OCI-LY1 (cell line): ENCODE data around the gene CHRM2.

ENCODE experiments used
- H2AFZ ChIP-seq: fragments of 200-600 bp; sonication (generic), shearing (Covaris generic); 2 replicates; pipeline ENCODE4 v1.6.0; 2014; ENCODE audit warnings: antibody characterized with exemption, mild to moderate bottlenecking, low read length
- H3F3A ChIP-seq: fragments of 200-600 bp; sonication (generic), shearing (Covaris generic); 2 replicates; pipeline ENCODE4 v1.6.0; 2014; ENCODE audit warnings: mild to moderate bottlenecking, antibody characterized with exemption, low read length, moderate library complexity; ENCODE audit not compliant: insufficient read depth
- H3K27ac ChIP-seq: fragments of 200-600 bp; sonication (generic); 2 replicates; pipeline ENCODE4 v1.5.1; 2014; ENCODE audit warnings: low read length, mixed run types, mild to moderate bottlenecking, low read depth; ENCODE audit not compliant: poor library complexity, severe bottlenecking
- H3K27me3 ChIP-seq: fragments of 200-600 bp; sonication (generic); 2 replicates; pipeline ENCODE4 v1.6.0; 2014; ENCODE audit warnings: antibody characterized with exemption, mild to moderate bottlenecking, low read length, moderate library complexity; ENCODE audit not compliant: insufficient read depth
- H3K36me3 ChIP-seq: fragments of 200-600 bp; sonication (generic); 2 replicates; pipeline ENCODE4 v1.6.1; 2014; ENCODE audit warnings: mild to moderate bottlenecking, antibody characterized with exemption, low read length, moderate library complexity, mixed read lengths; ENCODE audit not compliant: insufficient read depth
- H3K4me1 ChIP-seq: fragments of 200-600 bp; sonication (generic); 2 replicates; pipeline ENCODE4 v1.5.1; 2014; ENCODE audit warnings: mild to moderate bottlenecking, low read length, moderate library complexity; ENCODE audit not compliant: insufficient read depth, severe bottlenecking
- H3K4me2 ChIP-seq: fragments of 200-600 bp; sonication (generic), shearing (Covaris generic); 2 replicates; pipeline ENCODE4 v1.6.1; 2014; ENCODE audit warnings: low read length
- H3K4me3 ChIP-seq: fragments of 200-600 bp; sonication (generic); 2 replicates; pipeline ENCODE4 v1.5.1; 2014; ENCODE audit warnings: low read length, low read depth, mild to moderate bottlenecking, mixed read lengths; ENCODE audit not compliant: poor library complexity, severe bottlenecking
- H3K79me2 ChIP-seq: fragments of 200-600 bp; shearing (Covaris generic); 2 replicates; pipeline ENCODE4 v1.6.1; 2016; ENCODE audit warnings: mixed run types, low read length, mixed read lengths; ENCODE audit not compliant: insufficient read depth
- H3K9ac ChIP-seq: fragments of 200-600 bp; sonication (generic), shearing (Covaris generic); 2 replicates; pipeline ENCODE4 v1.6.1; 2014; ENCODE audit warnings: mild to moderate bottlenecking, low read length, mixed read lengths
- H3K9me2 ChIP-seq: fragments of 200-600 bp; sonication (generic), shearing (Covaris generic); 2 replicates; pipeline ENCODE4 v1.6.1; 2014; ENCODE audit warnings: low read depth, mild to moderate bottlenecking, low read length, mixed read lengths
- H3K9me3 ChIP-seq: fragments of 200-600 bp; shearing (Covaris generic); 2 replicates; pipeline ENCODE4 v1.6.1; 2014; ENCODE audit warnings: low read length, mixed read lengths
- H4K20me1 ChIP-seq: fragments of 200-600 bp; sonication (generic), shearing (Covaris generic); 2 replicates; pipeline ENCODE4 v1.6.0; 2016; ENCODE audit warnings: mild to moderate bottlenecking, low read length; ENCODE audit not compliant: insufficient read depth
- CTCF ChIP-seq: fragments of 200-600 bp; sonication (generic), shearing (Covaris generic); IDR thresholded peaks from 2 replicates; pipeline ENCODE4 v1.5.1; 2017; ENCODE audit warnings: mild to moderate bottlenecking, antibody characterized with exemption, low read length, moderate library complexity, mixed read lengths
- EZH2 ChIP-seq: fragments of 200-600 bp; sonication (generic), shearing (Covaris generic); IDR thresholded peaks from 2 replicates; pipeline ENCODE4 v1.8.0; 2017; ENCODE audit warnings: borderline replicate concordance, mixed run types, mild to moderate bottlenecking, antibody characterized with exemption, low read length, moderate library complexity, mixed read lengths

The CHRM2 gene

GRCh38 chr7:136938476-136938875 lies 70.0 kb downstream of the CHRM2 start:
- Histone ChIP-seq H3F3A (no peaks in the 10 kb centered on the region), H3K36me3 (no peaks in the 10 kb centered on the region), H3K9me2 (no peaks in the 10 kb centered on the region), H3K27ac (no peak overlapping the region), H3K9me3 (no peaks in the 10 kb centered on the region), H4K20me1 (no peaks in the 10 kb centered on the region), H3K4me3 (no peak overlapping the region), H3K4me1 (no peaks in the 10 kb centered on the region), H3K9ac (no peak overlapping the region), H3K4me2 (no peak overlapping the region), H3K79me2 (no peaks in the 10 kb centered on the region), H3K27me3 (no peaks in the 10 kb centered on the region), H2AFZ (no peak overlapping the region)
- TF ChIP-seq EZH2: no peak
- TF ChIP-seq CTCF: no peak

GRCh38 chr7:136940122-136940521 lies 71.7 kb downstream of the CHRM2 start:
- Histone ChIP-seq H3K4me3 (no peak overlapping the region), H3K79me2 (no peaks in the 10 kb centered on the region)

GRCh38 chr7:136940917-136941316 lies 72.5 kb downstream of the CHRM2 start:
- Histone ChIP-seq H3K27me3 (no peaks in the 10 kb centered on the region), H3K9ac (no peak overlapping the region), H3K36me3 (no peaks in the 10 kb centered on the region), H3K4me1 (no peaks in the 10 kb centered on the region), H3K9me2 (no peaks in the 10 kb centered on the region), H4K20me1 (no peaks in the 10 kb centered on the region), H3K4me2 (no peak overlapping the region), H3K27ac (no peak overlapping the region), H3K79me2 (no peaks in the 10 kb centered on the region), H3K4me3 (no peak overlapping the region), H3F3A (no peaks in the 10 kb centered on the region), H2AFZ (no peak overlapping the region), H3K9me3 (no peaks in the 10 kb centered on the region)
- no peak for TF ChIP-seq CTCF
- TF ChIP-seq EZH2: no peak

More at GRCh38 chr7:136940122-136940521, 71.7 kb downstream of the CHRM2 start:
- H3K27ac ChIP-seq: no peak overlapping the region
- no peak overlapping the region for H3K9ac ChIP-seq
- H3K9me2 ChIP-seq: no peaks in the 10 kb centered on the region
- TF ChIP-seq CTCF (no peak), EZH2 (no peak)
- no peaks in the 10 kb centered on the region for H3K36me3 ChIP-seq
- H4K20me1 ChIP-seq: no peaks in the 10 kb centered on the region
- no peak overlapping the region for H2AFZ ChIP-seq
- no peaks in the 10 kb centered on the region for H3K4me1 ChIP-seq
- no peaks in the 10 kb centered on the region for H3F3A ChIP-seq
- H3K4me2 ChIP-seq: no peak overlapping the region
- no peaks in the 10 kb centered on the region for H3K9me3 ChIP-seq
- H3K27me3 ChIP-seq: no peaks in the 10 kb centered on the region
